ENCODE measurements around the gene SGCG.

The SGCG gene

DNA sequence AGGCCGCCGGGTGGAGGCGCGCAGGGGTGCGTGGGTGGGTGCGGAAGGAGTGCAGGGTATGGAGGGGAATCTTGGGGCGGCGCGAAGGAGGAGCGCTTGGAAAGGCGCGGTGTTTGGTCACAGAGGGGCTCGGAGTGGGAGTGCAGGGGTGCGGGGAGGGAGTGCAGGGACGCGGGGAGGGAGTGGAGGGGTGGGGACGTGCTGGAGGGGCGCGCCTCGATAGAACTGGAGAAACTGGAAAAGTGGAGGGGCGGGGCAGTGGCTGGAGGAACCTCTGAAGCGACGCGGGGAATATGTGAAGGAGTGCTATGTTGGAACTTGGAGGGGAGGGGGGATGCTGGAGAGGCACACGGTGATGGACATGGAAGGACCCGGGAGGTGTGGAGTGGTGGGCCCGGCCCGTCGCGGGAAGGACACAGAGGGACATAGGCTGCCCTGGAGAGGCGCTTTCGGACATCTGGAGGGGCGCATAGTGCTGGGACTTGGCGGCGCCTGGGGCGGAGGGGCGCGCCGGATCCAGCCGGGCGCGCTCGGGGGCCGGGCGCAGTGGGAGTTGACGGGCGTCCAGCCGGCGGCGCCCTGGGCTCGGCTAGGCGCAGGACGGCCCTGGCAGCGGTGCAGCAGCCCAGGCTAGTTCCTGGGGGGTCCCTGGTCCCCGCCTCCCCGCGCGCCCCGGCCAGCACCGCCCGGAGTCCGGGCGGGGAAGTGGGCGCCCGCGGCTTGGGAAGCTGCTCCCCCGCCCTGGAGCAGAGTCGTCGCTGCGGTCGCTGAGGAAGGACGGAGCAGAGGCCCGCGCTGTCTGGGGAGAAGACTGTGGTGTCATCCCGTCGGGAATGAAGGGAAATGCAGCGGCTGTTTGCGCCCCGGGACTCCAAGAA lies 20.8 kb upstream of the SGCG start:
- no peaks in the 10 kb centered on the region for H3K9me3 ChIP-seq (ENCODE audit: control insufficient read depth, low read length)
- no peak overlapping the region for H3K4me3 ChIP-seq (ENCODE audit: low read length)
- H3K27me3 ChIP-seq (ENCODE audit: control insufficient read depth, insufficient read depth, low read length): peaks cover 6% of the 10 kb centered on the region
- no peak overlapping the region for H3K9ac ChIP-seq (ENCODE audit: low read length)
- H3K4me1 ChIP-seq (ENCODE audit: control insufficient read depth, insufficient read depth, low read length): no peaks in the 10 kb centered on the region
- no peaks in the 10 kb centered on the region for H3K36me3 ChIP-seq (ENCODE audit: control insufficient read depth, insufficient read depth, low read length)

DNA sequence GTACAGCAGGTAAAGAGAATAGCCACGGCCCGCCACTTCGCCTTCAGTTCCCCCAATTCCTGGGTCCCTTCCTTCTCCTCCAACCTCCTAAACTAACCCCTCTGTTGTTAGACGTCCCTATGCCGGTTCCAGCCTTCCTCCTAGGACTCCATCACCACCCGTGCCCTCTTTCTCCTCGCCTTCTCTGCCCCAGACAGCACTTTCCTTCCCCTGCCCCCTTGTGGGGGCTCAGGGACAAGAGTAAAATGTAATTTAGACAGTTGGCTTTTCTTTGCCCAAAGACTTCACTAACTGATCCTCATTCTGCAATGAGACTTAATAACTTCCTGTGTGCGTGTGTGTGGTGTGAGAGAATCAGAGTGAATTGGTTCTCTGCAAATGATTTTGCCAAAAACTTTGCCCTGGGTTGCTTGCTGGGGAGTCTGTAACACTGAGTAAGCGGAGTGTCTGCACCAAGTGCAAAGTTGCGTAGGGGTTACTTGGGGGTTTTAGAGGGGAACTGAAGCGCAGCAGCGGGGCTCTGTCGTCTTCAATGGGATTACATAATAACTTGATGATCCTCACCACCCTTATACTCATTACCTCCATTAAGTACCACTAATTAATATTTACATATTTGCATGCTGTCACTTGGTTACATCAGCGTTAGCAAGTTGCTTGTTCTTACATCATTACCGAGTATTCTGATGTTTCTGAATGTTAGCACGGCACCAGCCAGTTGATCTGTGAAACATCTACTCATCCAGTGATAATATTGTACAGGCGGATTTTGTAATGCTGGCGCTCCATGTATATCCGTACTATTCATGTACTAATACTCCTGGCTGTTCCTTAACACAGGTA lies 19.9 kb upstream of the SGCG start:
- H3K36me3 ChIP-seq (ENCODE audit: control insufficient read depth, insufficient read depth, low read length): no peaks in the 10 kb centered on the region
- no peak overlapping the region for H3K9ac ChIP-seq (ENCODE audit: low read length)
- no peaks in the 10 kb centered on the region for H3K9me3 ChIP-seq (ENCODE audit: control insufficient read depth, low read length)
- H3K27me3 ChIP-seq (ENCODE audit: control insufficient read depth, insufficient read depth, low read length): peaks cover 6% of the 10 kb centered on the region
- H3K4me1 ChIP-seq (ENCODE audit: control insufficient read depth, insufficient read depth, low read length): no peaks in the 10 kb centered on the region
- no peak overlapping the region for H3K4me3 ChIP-seq (ENCODE audit: low read length)

DNA sequence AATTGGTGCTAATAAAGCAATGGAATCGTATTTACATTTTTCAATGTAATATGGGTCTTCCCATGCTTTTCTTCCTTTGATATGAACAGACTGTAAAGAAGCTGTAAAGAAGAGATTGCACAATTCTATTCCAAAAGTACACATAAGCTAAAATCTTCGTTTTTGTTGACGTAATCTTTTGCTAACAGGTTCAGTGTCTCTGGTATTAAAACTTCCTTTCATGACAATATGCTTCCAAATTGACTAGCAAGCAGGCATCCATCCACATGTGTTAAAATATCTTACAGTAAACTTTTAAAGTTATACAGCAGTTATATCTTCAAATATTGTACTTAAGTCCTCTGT lies 19.3 kb upstream of the SGCG start:
- Histone ChIP-seq H3K9me3 (ENCODE audit: control insufficient read depth, low read length) (no peaks in the 10 kb centered on the region), H3K9ac (ENCODE audit: low read length) (no peak overlapping the region), H3K36me3 (ENCODE audit: control insufficient read depth, insufficient read depth, low read length) (no peaks in the 10 kb centered on the region), H3K27me3 (ENCODE audit: control insufficient read depth, insufficient read depth, low read length) (peaks cover 6% of the 10 kb centered on the region), H3K4me3 (ENCODE audit: low read length) (no peak overlapping the region), H3K4me1 (ENCODE audit: control insufficient read depth, insufficient read depth, low read length) (no peaks in the 10 kb centered on the region)

DNA sequence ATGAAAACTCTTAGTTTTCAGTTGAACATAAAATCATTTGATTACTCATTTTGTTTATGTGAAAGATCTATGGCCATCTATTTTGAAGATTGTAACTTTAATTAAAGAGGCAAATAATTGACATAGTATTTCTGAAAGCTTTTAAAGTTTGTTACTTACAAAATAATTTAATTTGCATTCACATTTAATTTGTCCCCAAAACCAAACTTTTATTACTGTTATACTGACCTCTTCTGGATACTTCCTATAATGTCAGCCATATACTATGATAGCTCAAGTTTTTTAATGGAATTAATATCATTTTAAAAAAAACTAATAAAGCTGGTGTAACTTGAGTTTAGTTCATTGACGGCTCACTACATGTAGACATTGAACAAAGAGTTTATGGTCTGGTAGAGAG lies 4.9 kb upstream of the SGCG start:
- Histone ChIP-seq H3K27me3 (ENCODE audit: control insufficient read depth, insufficient read depth, low read length) (no peaks in the 10 kb centered on the region), H3K36me3 (ENCODE audit: control insufficient read depth, insufficient read depth, low read length) (no peaks in the 10 kb centered on the region), H3K4me1 (ENCODE audit: control insufficient read depth, insufficient read depth, low read length) (no peaks in the 10 kb centered on the region), H3K4me3 (ENCODE audit: low read length) (no peak overlapping the region), H3K9ac (ENCODE audit: low read length) (no peak overlapping the region), H3K9me3 (ENCODE audit: control insufficient read depth, low read length) (no peaks in the 10 kb centered on the region)

DNA sequence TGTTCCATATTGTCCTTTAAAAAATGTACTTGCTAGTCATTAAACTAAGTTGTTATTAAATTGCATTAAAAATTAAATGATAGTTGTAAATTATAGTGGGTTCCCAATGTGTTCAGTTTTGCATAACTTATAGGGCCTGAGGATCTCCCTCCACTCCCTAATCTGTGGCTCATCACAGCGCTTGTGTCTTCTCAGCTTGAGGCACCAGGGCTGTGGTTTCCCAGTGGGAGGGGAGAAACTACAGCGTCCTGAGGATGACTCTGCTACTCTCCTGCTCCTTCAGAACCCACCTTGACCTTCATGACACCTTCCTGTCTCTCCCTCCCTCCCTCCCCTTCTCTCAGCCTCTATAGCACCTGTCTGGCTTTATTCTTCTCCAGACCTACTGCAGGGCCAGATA lies 1.4 kb downstream of the SGCG start:
- Histone ChIP-seq H3K4me1 (ENCODE audit: control insufficient read depth, insufficient read depth, low read length) (no peaks in the 10 kb centered on the region), H3K4me3 (ENCODE audit: low read length) (no peak overlapping the region), H3K9ac (ENCODE audit: low read length) (no peak overlapping the region), H3K9me3 (ENCODE audit: control insufficient read depth, low read length) (no peaks in the 10 kb centered on the region), H3K27me3 (ENCODE audit: control insufficient read depth, insufficient read depth, low read length) (no peaks in the 10 kb centered on the region), H3K36me3 (ENCODE audit: control insufficient read depth, insufficient read depth, low read length) (no peaks in the 10 kb centered on the region)

GRCh38 chr13:23183292-23183691 lies 2.5 kb downstream of the SGCG start:
- H3K9ac ChIP-seq (ENCODE audit: low read length): no peak overlapping the region
- no peaks in the 10 kb centered on the region for H3K27me3 ChIP-seq (ENCODE audit: control insufficient read depth, insufficient read depth, low read length)
- H3K9me3 ChIP-seq (ENCODE audit: control insufficient read depth, low read length): no peaks in the 10 kb centered on the region
- H3K36me3 ChIP-seq (ENCODE audit: control insufficient read depth, insufficient read depth, low read length): no peaks in the 10 kb centered on the region
- no peak overlapping the region for H3K4me3 ChIP-seq (ENCODE audit: low read length)
- H3K4me1 ChIP-seq (ENCODE audit: control insufficient read depth, insufficient read depth, low read length): no peaks in the 10 kb centered on the region

- no peak overlapping the region for H3K4me3 ChIP-seq (ENCODE audit: low read length)
- no peaks in the 10 kb centered on the region for H3K36me3 ChIP-seq (ENCODE audit: control insufficient read depth, insufficient read depth, low read length)
- H3K27me3 ChIP-seq (ENCODE audit: control insufficient read depth, insufficient read depth, low read length): no peaks in the 10 kb centered on the region
- H3K4me1 ChIP-seq (ENCODE audit: control insufficient read depth, insufficient read depth, low read length): no peaks in the 10 kb centered on the region
- H3K9me3 ChIP-seq (ENCODE audit: control insufficient read depth, low read length): no peaks in the 10 kb centered on the region
- H3K9ac ChIP-seq (ENCODE audit: low read length): no peak overlapping the region
Measured at GRCh38 chr13:23185542-23185941, 4.8 kb downstream of the SGCG start.

DNA sequence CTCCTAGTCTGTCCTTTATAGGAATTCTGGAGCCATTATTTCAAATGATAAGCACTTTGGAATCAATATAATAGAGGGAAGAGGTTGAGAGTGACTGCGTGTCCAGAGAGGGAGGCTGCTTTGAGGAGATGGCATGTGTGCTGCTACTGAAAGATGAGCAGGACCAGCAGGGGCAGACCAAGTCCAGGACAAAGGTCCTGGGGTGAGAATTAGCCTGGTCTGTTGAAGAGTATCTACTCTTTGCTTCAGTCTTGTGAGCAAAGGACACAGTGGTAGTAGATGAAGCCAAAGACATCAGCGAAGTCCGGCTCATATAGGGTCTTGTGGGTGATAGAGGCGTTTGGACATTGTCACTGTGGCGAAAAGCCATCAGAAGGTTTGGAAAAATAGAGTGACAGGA lies 21.1 kb downstream of the SGCG start:
- Histone ChIP-seq H3K4me1 (ENCODE audit: control insufficient read depth, insufficient read depth, low read length) (no peaks in the 10 kb centered on the region), H3K4me3 (ENCODE audit: low read length) (no peak overlapping the region), H3K9me3 (ENCODE audit: control insufficient read depth, low read length) (no peaks in the 10 kb centered on the region), H3K9ac (ENCODE audit: low read length) (no peak overlapping the region), H3K36me3 (ENCODE audit: control insufficient read depth, insufficient read depth, low read length) (no peaks in the 10 kb centered on the region), H3K27me3 (ENCODE audit: control insufficient read depth, insufficient read depth, low read length) (no peaks in the 10 kb centered on the region)

GRCh38 chr13:23202383-23202782 lies 21.6 kb downstream of the SGCG start:
- Histone ChIP-seq H3K27me3 (ENCODE audit: control insufficient read depth, insufficient read depth, low read length) (no peaks in the 10 kb centered on the region), H3K4me3 (ENCODE audit: low read length) (no peak overlapping the region), H3K36me3 (ENCODE audit: control insufficient read depth, insufficient read depth, low read length) (no peaks in the 10 kb centered on the region), H3K9me3 (ENCODE audit: control insufficient read depth, low read length) (no peaks in the 10 kb centered on the region), H3K4me1 (ENCODE audit: control insufficient read depth, insufficient read depth, low read length) (no peaks in the 10 kb centered on the region), H3K9ac (ENCODE audit: low read length) (no peak overlapping the region)

- Histone ChIP-seq H3K36me3 (ENCODE audit: control insufficient read depth, insufficient read depth, low read length) (no peaks in the 10 kb centered on the region), H3K27me3 (ENCODE audit: control insufficient read depth, insufficient read depth, low read length) (no peaks in the 10 kb centered on the region), H3K4me1 (ENCODE audit: control insufficient read depth, insufficient read depth, low read length) (no peaks in the 10 kb centered on the region), H3K9ac (ENCODE audit: low read length) (no peak overlapping the region), H3K9me3 (ENCODE audit: control insufficient read depth, low read length) (no peaks in the 10 kb centered on the region), H3K4me3 (ENCODE audit: low read length) (no peak overlapping the region)
Measured at GRCh38 chr13:23203516-23203915, 22.7 kb downstream of the SGCG start.

DNA sequence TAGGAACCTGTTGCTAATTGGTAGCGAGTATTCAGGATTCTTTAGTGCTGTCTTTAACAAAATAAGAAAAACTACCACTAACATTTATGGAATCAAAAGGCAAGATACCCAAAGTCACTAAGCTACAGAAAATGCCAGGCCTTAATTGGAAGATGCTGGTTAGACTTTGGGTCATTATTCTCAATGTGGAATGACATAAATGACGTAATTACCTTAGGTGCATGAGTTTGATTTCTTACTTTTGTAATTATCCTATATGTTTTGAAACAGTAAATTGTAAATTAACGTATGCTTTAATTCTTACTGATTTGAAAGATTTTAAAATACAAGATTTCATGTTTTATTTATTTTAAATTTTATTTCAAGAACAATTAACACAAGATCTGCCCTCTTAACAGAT lies 25.0 kb downstream of the SGCG start:
- Histone ChIP-seq H3K9me3 (ENCODE audit: control insufficient read depth, low read length) (no peaks in the 10 kb centered on the region), H3K4me1 (ENCODE audit: control insufficient read depth, insufficient read depth, low read length) (no peaks in the 10 kb centered on the region), H3K9ac (ENCODE audit: low read length) (no peak overlapping the region), H3K4me3 (ENCODE audit: low read length) (no peak overlapping the region), H3K36me3 (ENCODE audit: control insufficient read depth, insufficient read depth, low read length) (no peaks in the 10 kb centered on the region), H3K27me3 (ENCODE audit: control insufficient read depth, insufficient read depth, low read length) (no peaks in the 10 kb centered on the region)

DNA sequence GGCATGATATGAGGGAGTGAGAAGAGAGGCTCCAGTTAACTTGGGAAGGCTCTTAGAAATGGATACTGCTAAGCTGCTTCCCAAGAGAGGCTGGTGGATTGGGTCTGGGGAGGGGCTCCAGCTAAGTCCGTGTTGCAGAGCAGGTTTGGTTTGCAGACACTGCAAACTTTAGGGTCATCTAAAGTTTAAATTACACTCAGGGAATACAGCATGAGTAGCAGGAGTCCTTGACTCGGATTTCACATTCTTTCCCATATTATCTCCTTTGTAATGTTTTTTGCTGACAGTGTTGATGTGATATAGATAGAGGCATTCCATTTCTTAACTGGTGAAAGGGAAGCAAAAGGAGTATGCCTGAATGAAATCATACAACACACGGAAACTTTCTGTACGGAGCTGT lies 31.9 kb downstream of the SGCG start:
- Histone ChIP-seq H3K9ac (ENCODE audit: low read length) (no peak overlapping the region), H3K27me3 (ENCODE audit: control insufficient read depth, insufficient read depth, low read length) (no peaks in the 10 kb centered on the region), H3K36me3 (ENCODE audit: control insufficient read depth, insufficient read depth, low read length) (no peaks in the 10 kb centered on the region), H3K9me3 (ENCODE audit: control insufficient read depth, low read length) (no peaks in the 10 kb centered on the region), H3K4me1 (ENCODE audit: control insufficient read depth, insufficient read depth, low read length) (no peaks in the 10 kb centered on the region), H3K4me3 (ENCODE audit: low read length) (no peak overlapping the region)
